Activated CD8-positive, alpha-beta memory T cell treated with anti-CD3 and anti-CD28 coated beads for 36 hours (primary cell): Measurements from ENCODE around the gene CACNG5. TPM values are rescaled to one million over a fixed set of nuclear protein-coding genes. Genes with fewer than 3 reads are reported as not detected.

Experiments used
- CTCF ChIA-PET: fragments of 350-600 bp; sonication (Branson Sonifier 250); formaldehyde crosslinking; loops from one replicate; lab custom pipeline; 2021; ENCODE audit warnings: antibody characterized with exemption; lab: Charles Lee
- POLR2A ChIA-PET: fragments of 350-600 bp; sonication (Branson Sonifier 250); formaldehyde crosslinking; loops from one replicate; lab custom pipeline; 2021; ENCODE audit warnings: antibody characterized with exemption; lab: Charles Lee
- total RNA-seq, 2 experiments: library from RNA; stranded (reverse); gene quantifications; one replicate each; pipeline ENCODE4 v1.2.3, GENCODE V29; 2021

CACNG5 gene
- total RNA-seq, 2 experiments from 2014 or later, result not detected

GRCh38 chr17:66817750-66818149, 17.2 kb upstream of the CACNG5 start:
- CTCF ChIA-PET, result no interaction called here

GRCh38 chr17:66819466-66819865, 15.5 kb upstream of the CACNG5 start:
- ChIA-PET POLR2A (no interaction called here), CTCF (no interaction called here)

More at GRCh38 chr17:66817750-66818149, 17.2 kb upstream of the CACNG5 start:
- POLR2A ChIA-PET, result no interaction called here

GRCh38 chr17:66822009-66822408, 12.9 kb upstream of the CACNG5 start:
- ChIA-PET CTCF (no interaction called here), POLR2A (no interaction called here)

- POLR2A ChIA-PET, result no interaction called here
Observed at GRCh38 chr17:66826856-66827255, 8.1 kb upstream of the CACNG5 start.

GRCh38 chr17:66829386-66829864, 5.5 kb upstream of the CACNG5 start:
- ChIA-PET CTCF (no interaction called here), POLR2A (no interaction called here)

More at GRCh38 chr17:66826856-66827255, 8.1 kb upstream of the CACNG5 start:
- CTCF ChIA-PET, result no interaction called here

- CTCF ChIA-PET, result no interaction called here
Observed at GRCh38 chr17:66829883-66830282, 5.0 kb upstream of the CACNG5 start.

GRCh38 chr17:66830451-66830850, 4.5 kb upstream of the CACNG5 start:
- CTCF ChIA-PET, result no interaction called here
- POLR2A ChIA-PET, result no interaction called here

More at GRCh38 chr17:66829883-66830282, 5.0 kb upstream of the CACNG5 start:
- POLR2A ChIA-PET, result no interaction called here

- ChIA-PET POLR2A (no interaction called here), CTCF (interaction anchor here (0.6 kb wide), 2 partner anchors 786 to 1336 kb away, joined by 3 to 4 read pairs; no protein-coding TSS in a partner anchor)
Observed at GRCh38 chr17:66831383-66832210, 3.3 kb upstream of the CACNG5 start.

GRCh38 chr17:66833201-66833600, 1.7 kb upstream of the CACNG5 start:
- ChIA-PET CTCF (no interaction called here), POLR2A (no interaction called here)

GRCh38 chr17:66834426-66834918, 445 bp upstream of the CACNG5 start:
- ChIA-PET CTCF (no interaction called here), POLR2A (no interaction called here)

- ChIA-PET POLR2A (no interaction called here), CTCF (no interaction called here)
Observed at GRCh38 chr17:66835476-66835875, 559 bp downstream of the CACNG5 start.

GRCh38 chr17:66836063-66837005, 1.4 kb downstream of the CACNG5 start:
- ChIA-PET POLR2A (no interaction called here), CTCF (no interaction called here)

- CTCF ChIA-PET, result no interaction called here
- POLR2A ChIA-PET, result no interaction called here
Observed at GRCh38 chr17:66837226-66837625, 2.3 kb downstream of the CACNG5 start.

GRCh38 chr17:66837885-66838665, 3.2 kb downstream of the CACNG5 start:
- ChIA-PET CTCF (no interaction called here), POLR2A (no interaction called here)

- POLR2A ChIA-PET, result no interaction called here
- CTCF ChIA-PET, result no interaction called here
Observed at GRCh38 chr17:66839616-66840015, 4.7 kb downstream of the CACNG5 start.

- CTCF ChIA-PET, result no interaction called here
Observed at GRCh38 chr17:66840061-66840460, 5.1 kb downstream of the CACNG5 start.

GRCh38 chr17:66841328-66841727, 6.4 kb downstream of the CACNG5 start:
- POLR2A ChIA-PET, result no interaction called here
- CTCF ChIA-PET, result no interaction called here

More at GRCh38 chr17:66840061-66840460, 5.1 kb downstream of the CACNG5 start:
- POLR2A ChIA-PET, result no interaction called here

- CTCF ChIA-PET, result no interaction called here
- POLR2A ChIA-PET, result no interaction called here
Observed at GRCh38 chr17:66841744-66842143, 6.8 kb downstream of the CACNG5 start.

- ChIA-PET POLR2A (no interaction called here), CTCF (no interaction called here)
Observed at GRCh38 chr17:66842505-66842904, 7.6 kb downstream of the CACNG5 start.
